ENCODE data around the gene SMIM41.

SMIM41 gene

GRCh38 chr12:52147367-52147963 lies 68.0 kb downstream of the SMIM41 start:
- peak; percentile 99 for DNase-seq (ENCODE audit: low spot score)

GRCh38 chr12:52147964-52148463 lies 68.5 kb downstream of the SMIM41 start:
- DNase-seq (ENCODE audit: low spot score), result no peak

GRCh38 chr12:52148464-52149181 lies 69.1 kb downstream of the SMIM41 start:
- no peak for DNase-seq (ENCODE audit: low spot score)

- DNase-seq (ENCODE audit: low spot score), result no peak
These were observed 69.7 kb downstream of the SMIM41 start for GRCh38 chr12:52149182-52149641.

- no peak for DNase-seq (ENCODE audit: low spot score)
These were observed 70.2 kb downstream of the SMIM41 start for GRCh38 chr12:52149651-52150241.

- DNase-seq (ENCODE audit: low spot score), result no peak
These were observed 71.8 kb downstream of the SMIM41 start for GRCh38 chr12:52151153-52151836.

- DNase-seq (ENCODE audit: low spot score), result peak; percentile 80
These were observed 72.6 kb downstream of the SMIM41 start for GRCh38 chr12:52151837-52152783.

- DNase-seq (ENCODE audit: low spot score), result no peak
These were observed 73.4 kb downstream of the SMIM41 start for GRCh38 chr12:52152905-52153317.

GRCh38 chr12:52155048-52155868 lies 75.8 kb downstream of the SMIM41 start:
- no peak for DNase-seq (ENCODE audit: low spot score)

GRCh38 chr12:52156311-52156710 lies 76.8 kb downstream of the SMIM41 start:
- DNase-seq (ENCODE audit: low spot score), result no peak

- DNase-seq (ENCODE audit: low spot score), result peak; percentile 76
These were observed 77.5 kb downstream of the SMIM41 start for GRCh38 chr12:52156757-52157565.

GRCh38 chr12:52157566-52158150 lies 78.2 kb downstream of the SMIM41 start:
- DNase-seq (ENCODE audit: low spot score), result no peak

All from hepatic stellate cell (primary cell).